Activated gamma-delta T cell treated with Interleukin-2 at 50 U/mL for 16 hours (primary cell): ENCODE measurements around the gene HOXA6.

Experiments
- DNase-seq: peaks from one replicate; pipeline ENCODE4 v3.0.0-alpha.2; 2020

HOXA6 gene

DNA sequence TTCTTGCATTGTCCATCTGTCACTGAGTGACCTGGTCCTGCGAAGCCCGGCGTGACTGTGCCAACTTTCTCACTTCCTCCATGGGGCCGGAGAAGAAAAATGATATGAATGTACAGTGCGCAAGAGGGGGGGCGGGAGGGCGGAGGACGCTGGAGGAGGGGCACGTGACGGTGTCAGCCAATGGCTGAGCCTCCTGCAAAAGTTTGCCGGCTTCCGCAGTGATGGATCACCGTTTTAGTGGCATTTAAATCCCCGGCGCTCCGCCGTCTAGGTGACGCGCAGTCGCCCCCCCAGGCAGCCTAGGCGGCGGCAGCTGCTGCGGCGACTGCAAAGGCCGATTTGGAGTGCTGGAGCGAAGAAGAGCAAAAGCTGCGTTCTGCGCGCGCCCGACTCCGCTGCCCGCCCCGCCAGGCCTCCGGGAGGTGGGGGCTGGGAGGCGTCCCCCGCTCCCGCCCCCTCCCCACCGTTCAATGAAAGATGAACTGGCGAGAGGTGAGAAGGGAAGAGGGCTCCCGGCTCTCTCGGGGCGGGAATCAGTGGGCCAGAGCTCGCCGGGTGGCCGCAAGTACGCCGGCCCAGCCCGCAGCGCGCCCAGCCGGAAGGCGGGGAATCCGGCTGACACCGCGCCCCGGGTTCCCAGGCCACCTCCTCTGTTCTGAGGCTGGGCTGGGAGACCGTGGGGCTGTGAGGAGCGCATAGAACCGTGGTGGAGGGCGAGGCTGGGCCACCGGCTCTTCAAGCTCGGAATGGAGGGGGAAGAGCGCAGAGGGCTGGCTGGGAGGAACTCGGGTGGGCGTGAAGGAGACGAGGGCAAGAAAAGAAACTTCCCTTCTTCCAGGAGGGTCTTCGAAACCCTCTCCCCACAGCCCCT is 51.4 kb downstream of the HOXA6 start, which contains the start of gene HOXA1:
HOXA1 (minus strand) TSS at position 104 of the 871 bp plus-strand sequence; CDS start at position 16, 88 bp downstream.
- DNase-seq, result peak; percentile 63
